ENCODE results near the gene LGR6. TPM values are rescaled to one million over a fixed set of nuclear protein-coding genes. Genes with fewer than 3 reads are reported as not detected.
"Not testable (repeated sequence)": the region's sequence is repeated elsewhere in the genome, so short reads cannot be mapped to it uniquely, and the experiment has no call there.

Gene LGR6
- total RNA-seq, 1 experiment from 2014 or later: 0.24 TPM

GRCh38 chr1:202237052-202237451, 43.5 kb downstream of the LGR6 start:
- Histone ChIP-seq H3K27me3 (ENCODE audit: control insufficient read depth, insufficient read depth, low read length) (no peaks in the 10 kb centered on the region; the same call in 1 of the 2 replicates), H3K4me3 (ENCODE audit: insufficient read depth, low read depth, low read length) (no peak overlapping the region), H3K36me3 (replicated peaks; ENCODE audit: control insufficient read depth, insufficient read depth, low read length) (no peaks in the 10 kb centered on the region)
- peak; percentile 93 for DNase-seq

- H3K36me3 ChIP-seq (replicated peaks; ENCODE audit: control insufficient read depth, insufficient read depth, low read length): no peaks in the 10 kb centered on the region
- no peak for DNase-seq
- no peak overlapping the region for H3K4me3 ChIP-seq (ENCODE audit: insufficient read depth, low read depth, low read length)
- no peaks in the 10 kb centered on the region; the same call in 1 of the 2 replicates for H3K27me3 ChIP-seq (ENCODE audit: control insufficient read depth, insufficient read depth, low read length)
Measured at GRCh38 chr1:202238914-202239313, 45.3 kb downstream of the LGR6 start.

- not testable (repeated sequence) for DNase-seq; H3K4me3 ChIP-seq (ENCODE audit: insufficient read depth, low read depth, low read length); H3K36me3 ChIP-seq (replicated peaks; ENCODE audit: control insufficient read depth, insufficient read depth, low read length); H3K27me3 ChIP-seq (ENCODE audit: control insufficient read depth, insufficient read depth, low read length)
Measured at GRCh38 chr1:202240226-202240625, 46.6 kb downstream of the LGR6 start.

- DNase-seq: no peak
Measured at GRCh38 chr1:202240956-202241355, 47.4 kb downstream of the LGR6 start.

GRCh38 chr1:202241376-202242079, 47.9 kb downstream of the LGR6 start:
- no peak overlapping the region for H3K4me3 ChIP-seq (ENCODE audit: insufficient read depth, low read depth, low read length)
- H3K27me3 ChIP-seq (ENCODE audit: control insufficient read depth, insufficient read depth, low read length): no peaks in the 10 kb centered on the region; the same call in 1 of the 2 replicates
- no peaks in the 10 kb centered on the region for H3K36me3 ChIP-seq (replicated peaks; ENCODE audit: control insufficient read depth, insufficient read depth, low read length)
- no peak for DNase-seq

More at GRCh38 chr1:202240956-202241355, 47.4 kb downstream of the LGR6 start:
- Histone ChIP-seq H3K36me3 (replicated peaks; ENCODE audit: control insufficient read depth, insufficient read depth, low read length) (no peaks in the 10 kb centered on the region), H3K4me3 (ENCODE audit: insufficient read depth, low read depth, low read length) (no peak overlapping the region), H3K27me3 (ENCODE audit: control insufficient read depth, insufficient read depth, low read length) (no peaks in the 10 kb centered on the region; the same call in 1 of the 2 replicates)

- Histone ChIP-seq H3K27me3 (ENCODE audit: control insufficient read depth, insufficient read depth, low read length) (no peaks in the 10 kb centered on the region; the same call in 1 of the 2 replicates), H3K4me3 (ENCODE audit: insufficient read depth, low read depth, low read length) (no peak overlapping the region), H3K36me3 (replicated peaks; ENCODE audit: control insufficient read depth, insufficient read depth, low read length) (no peaks in the 10 kb centered on the region)
- no peak for DNase-seq
Measured at GRCh38 chr1:202242080-202242419, 48.5 kb downstream of the LGR6 start.

- H3K36me3 ChIP-seq (replicated peaks; ENCODE audit: control insufficient read depth, insufficient read depth, low read length): no peaks in the 10 kb centered on the region
- no peaks in the 10 kb centered on the region; the same call in 1 of the 2 replicates for H3K27me3 ChIP-seq (ENCODE audit: control insufficient read depth, insufficient read depth, low read length)
- no peak overlapping the region for H3K4me3 ChIP-seq (ENCODE audit: insufficient read depth, low read depth, low read length)
- no peak for DNase-seq
Measured at GRCh38 chr1:202243006-202243405, 49.4 kb downstream of the LGR6 start.

- Histone ChIP-seq H3K36me3 (replicated peaks; ENCODE audit: control insufficient read depth, insufficient read depth, low read length) (no peaks in the 10 kb centered on the region), H3K27me3 (ENCODE audit: control insufficient read depth, insufficient read depth, low read length) (no peaks in the 10 kb centered on the region; the same call in 1 of the 2 replicates), H3K4me3 (ENCODE audit: insufficient read depth, low read depth, low read length) (no peak overlapping the region)
- no peak for DNase-seq
Measured at GRCh38 chr1:202244841-202245261, 51.3 kb downstream of the LGR6 start.

- Histone ChIP-seq H3K27me3 (ENCODE audit: control insufficient read depth, insufficient read depth, low read length) (no peaks in the 10 kb centered on the region; the same call in 1 of the 2 replicates), H3K4me3 (ENCODE audit: insufficient read depth, low read depth, low read length) (no peak overlapping the region), H3K36me3 (replicated peaks; ENCODE audit: control insufficient read depth, insufficient read depth, low read length) (no peaks in the 10 kb centered on the region)
- DNase-seq: no peak
Measured at GRCh38 chr1:202245391-202245790, 51.8 kb downstream of the LGR6 start.

GRCh38 chr1:202247104-202247503, 53.5 kb downstream of the LGR6 start:
- H3K36me3 ChIP-seq (replicated peaks; ENCODE audit: control insufficient read depth, insufficient read depth, low read length): no peaks in the 10 kb centered on the region
- no peak overlapping the region for H3K4me3 ChIP-seq (ENCODE audit: insufficient read depth, low read depth, low read length)
- no peak for DNase-seq
- H3K27me3 ChIP-seq (ENCODE audit: control insufficient read depth, insufficient read depth, low read length): peaks cover 2% of the 10 kb centered on the region

- Histone ChIP-seq H3K4me3 (ENCODE audit: insufficient read depth, low read depth, low read length) (no peak overlapping the region), H3K27me3 (ENCODE audit: control insufficient read depth, insufficient read depth, low read length) (peaks cover 2% of the 10 kb centered on the region; the same call in 1 of the 2 replicates), H3K36me3 (replicated peaks; ENCODE audit: control insufficient read depth, insufficient read depth, low read length) (no peaks in the 10 kb centered on the region)
- DNase-seq: peak; percentile 79
Measured at GRCh38 chr1:202247837-202248795, 54.5 kb downstream of the LGR6 start.

GRCh38 chr1:202248861-202249260, 55.3 kb downstream of the LGR6 start:
- no peaks in the 10 kb centered on the region for H3K36me3 ChIP-seq (replicated peaks; ENCODE audit: control insufficient read depth, insufficient read depth, low read length)
- H3K4me3 ChIP-seq (ENCODE audit: insufficient read depth, low read depth, low read length): no peak overlapping the region
- H3K27me3 ChIP-seq (ENCODE audit: control insufficient read depth, insufficient read depth, low read length): peaks cover 2% of the 10 kb centered on the region; the same call in 1 of the 2 replicates
- DNase-seq: no peak

GRCh38 chr1:202249436-202249835, 55.8 kb downstream of the LGR6 start:
- no peak for DNase-seq
- H3K4me3 ChIP-seq (ENCODE audit: insufficient read depth, low read depth, low read length): no peak overlapping the region
- no peaks in the 10 kb centered on the region for H3K36me3 ChIP-seq (replicated peaks; ENCODE audit: control insufficient read depth, insufficient read depth, low read length)
- H3K27me3 ChIP-seq (ENCODE audit: control insufficient read depth, insufficient read depth, low read length): peaks cover 2% of the 10 kb centered on the region; the same call in 1 of the 2 replicates

- peaks cover 2% of the 10 kb centered on the region; the same call in 1 of the 2 replicates for H3K27me3 ChIP-seq (ENCODE audit: control insufficient read depth, insufficient read depth, low read length)
- no peaks in the 10 kb centered on the region for H3K36me3 ChIP-seq (replicated peaks; ENCODE audit: control insufficient read depth, insufficient read depth, low read length)
- no peak overlapping the region for H3K4me3 ChIP-seq (ENCODE audit: insufficient read depth, low read depth, low read length)
- DNase-seq: no peak
Measured at GRCh38 chr1:202249846-202250245, 56.2 kb downstream of the LGR6 start.

All from H7 (cell line).